Liver (tissue), 3 donors: ENCODE measurements around the gene ANKRD53.

Source experiments
- EGR1 ChIP-seq, 2 donors: IDR thresholded peaks; 2 replicates each; pipeline ENCODE4 v1.6.1; 2016 to 2018; ENCODE audit warnings: antibody characterized with exemption in 2 of 2, low read depth in 2 of 2
- FOXA1 ChIP-seq: IDR thresholded peaks from 2 replicates; pipeline ENCODE4 v1.6.1; 2016; ENCODE audit warnings: antibody characterized with exemption
- JUND ChIP-seq, 2 donors: IDR thresholded peaks; 2 replicates each; pipeline ENCODE4 v1.6.1; 2016; ENCODE audit warnings: antibody characterized with exemption in 2 of 2
- NR2F2 ChIP-seq: IDR thresholded peaks from 2 replicates; pipeline ENCODE4 v1.6.1; 2016; ENCODE audit warnings: antibody characterized with exemption
- RAD21 ChIP-seq, 2 donors: IDR thresholded peaks; 2 replicates each; pipeline ENCODE4 v1.6.1; 2016; ENCODE audit warnings: antibody characterized with exemption in 2 of 2, mild to moderate bottlenecking in 2 of 2
- REST ChIP-seq: IDR thresholded peaks from 2 replicates; pipeline ENCODE4 v1.6.1; 2016; ENCODE audit warnings: antibody characterized with exemption, mild to moderate bottlenecking
- YY1 ChIP-seq: IDR thresholded peaks from 2 replicates; pipeline ENCODE4 v1.6.1; 2016; ENCODE audit warnings: antibody characterized with exemption, mild to moderate bottlenecking
- TF ChIP-seq, protein P1 (sequence below): fragments of 150-350 bp; IDR thresholded peaks from 2 replicates; pipeline ENCODE4 v1.5.1; 2017; ENCODE audit warnings: improper control_type of control experiment, low read depth, low read length; ENCODE audit not compliant: missing input control
- donor health status: healthy.
- donor health status: healthy.

DNA sequence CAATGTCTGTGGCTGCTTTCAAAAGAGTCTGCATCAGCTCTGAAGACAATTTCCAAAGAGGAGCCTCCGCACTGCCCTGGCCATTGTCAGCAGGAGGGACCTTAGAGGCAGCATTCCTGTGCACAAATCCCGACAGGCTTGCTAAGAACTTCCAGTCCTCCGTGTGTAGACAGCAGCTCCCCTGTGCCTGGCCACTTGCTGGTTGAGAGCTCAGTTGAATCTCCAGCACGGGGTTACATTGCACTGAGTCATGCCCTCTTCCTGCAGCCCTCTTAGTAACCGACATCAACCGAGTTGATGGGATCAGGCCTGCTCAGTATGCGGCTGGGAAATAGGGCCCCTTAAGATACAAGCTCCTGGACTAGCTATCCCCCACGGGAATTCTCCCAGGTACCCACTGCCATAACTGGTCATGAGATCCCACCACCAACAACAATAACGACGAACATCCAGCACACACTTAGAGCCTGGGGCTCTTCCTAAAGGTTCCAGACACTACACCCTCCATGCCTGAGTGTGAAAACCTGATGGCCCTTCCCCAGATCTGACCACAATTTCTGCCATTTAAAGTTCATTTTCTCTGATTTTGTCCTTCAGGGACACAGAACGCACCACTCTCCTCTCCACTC, 30.8 kb upstream of the ANKRD53 start:
- no peak for TF ChIP-seq YY1
- TF ChIP-seq, protein P1, sequence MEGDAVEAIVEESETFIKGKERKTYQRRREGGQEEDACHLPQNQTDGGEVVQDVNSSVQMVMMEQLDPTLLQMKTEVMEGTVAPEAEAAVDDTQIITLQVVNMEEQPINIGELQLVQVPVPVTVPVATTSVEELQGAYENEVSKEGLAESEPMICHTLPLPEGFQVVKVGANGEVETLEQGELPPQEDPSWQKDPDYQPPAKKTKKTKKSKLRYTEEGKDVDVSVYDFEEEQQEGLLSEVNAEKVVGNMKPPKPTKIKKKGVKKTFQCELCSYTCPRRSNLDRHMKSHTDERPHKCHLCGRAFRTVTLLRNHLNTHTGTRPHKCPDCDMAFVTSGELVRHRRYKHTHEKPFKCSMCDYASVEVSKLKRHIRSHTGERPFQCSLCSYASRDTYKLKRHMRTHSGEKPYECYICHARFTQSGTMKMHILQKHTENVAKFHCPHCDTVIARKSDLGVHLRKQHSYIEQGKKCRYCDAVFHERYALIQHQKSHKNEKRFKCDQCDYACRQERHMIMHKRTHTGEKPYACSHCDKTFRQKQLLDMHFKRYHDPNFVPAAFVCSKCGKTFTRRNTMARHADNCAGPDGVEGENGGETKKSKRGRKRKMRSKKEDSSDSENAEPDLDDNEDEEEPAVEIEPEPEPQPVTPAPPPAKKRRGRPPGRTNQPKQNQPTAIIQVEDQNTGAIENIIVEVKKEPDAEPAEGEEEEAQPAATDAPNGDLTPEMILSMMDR = no peak
- no peak for TF ChIP-seq REST
- no peak for TF ChIP-seq NR2F2
- no peak for TF ChIP-seq JUND (IDR thresholded peaks at IDR 0.05)
- no peak for TF ChIP-seq RAD21 (IDR thresholded peaks at IDR 0.05)
- TF ChIP-seq EGR1 (IDR thresholded peaks at IDR 0.05; ENCODE audit: low read depth in 2 of 2) = no peak
- TF ChIP-seq FOXA1 = no peak
